Transverse colon (tissue), 3 donors: ENCODE measurements around the gene UBR3.

Experiments
- CTCF ChIP-seq, 5 experiments: fragments of 200-600 bp in 3 of 5; fragments of 450-650 bp in 2 of 5; sonication (generic) in 3 of 5; IDR thresholded peaks; 1 replicate in 2 of 5; 2 replicates in 3 of 5; pipeline ENCODE4 v1.5.1; 2016 to 2017; ENCODE audit warnings: antibody characterized with exemption in 5 of 5, inconsistent platforms in 3 of 5, mild to moderate bottlenecking in 2 of 5, moderate library complexity in 1 of 5
- POLR2A ChIP-seq: fragments of 450-650 bp; IDR thresholded peaks from one replicate; pipeline ENCODE4 v1.6.1; 2016; ENCODE audit warnings: antibody characterized with exemption, mild to moderate bottlenecking, moderate library complexity

DNA sequence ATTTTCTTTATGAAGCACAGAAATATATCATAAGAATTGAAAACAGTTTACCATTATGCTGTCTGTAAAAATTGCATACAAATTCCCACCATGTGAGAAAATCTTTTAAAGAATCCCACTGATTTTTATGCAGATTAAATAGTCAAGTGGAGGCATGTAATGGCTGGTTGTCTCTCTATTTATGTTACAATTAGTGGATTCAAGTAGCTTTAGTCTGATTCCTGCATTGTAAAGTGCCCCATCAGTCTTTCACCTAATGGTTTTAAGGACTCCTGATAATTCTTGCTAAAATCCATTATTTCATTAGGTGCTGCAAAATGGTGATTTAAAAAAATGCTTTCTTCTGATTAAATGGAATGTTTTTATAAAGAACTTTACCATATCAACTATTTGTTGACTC, 202.3 kb downstream of the UBR3 start:
- no peak for TF ChIP-seq CTCF (IDR thresholded peaks at IDR 0.05)
- TF ChIP-seq POLR2A: no peak
